Astrocyte (in vitro differentiated cells and primary cell): ENCODE data around the gene CACNA1A. TPM values are rescaled to one million over a fixed set of nuclear protein-coding genes. Genes with fewer than 3 reads are reported as not detected.

Experiments
- DNase-seq: peaks from one replicate; pipeline ENCODE4 v3.0.0-alpha.2; 2010; ENCODE audit warnings: low read depth
- FAIRE-seq: peaks from 2 replicates; lab custom pipeline; 2011; peaks lifted over from hg19 to GRCh38; lab: Jason Lieb, UNC
- H2AFZ ChIP-seq: 2 replicates; pipeline ENCODE4 v1.6.0; 2012; ENCODE audit warnings: low read depth, low read length, inconsistent platforms
- H3K27ac ChIP-seq: 2 replicates; pipeline ENCODE4 v1.5.1; 2011; ENCODE audit warnings: low read depth, low read length, inconsistent platforms
- H3K27me3 ChIP-seq: 2 replicates; pipeline ENCODE4 v1.6.0; 2011; ENCODE audit warnings: low read length, inconsistent platforms; ENCODE audit not compliant: insufficient read depth
- H3K36me3 ChIP-seq: 2 replicates; pipeline ENCODE4 v1.5.1; 2011; ENCODE audit warnings: low read length, inconsistent platforms; ENCODE audit not compliant: insufficient read depth
- H3K4me1 ChIP-seq: 2 replicates; pipeline ENCODE4 v1.5.1; 2011; ENCODE audit warnings: low read length, inconsistent platforms; ENCODE audit not compliant: insufficient read depth
- H3K4me2 ChIP-seq: 2 replicates; pipeline ENCODE4 v1.6.0; 2012; ENCODE audit warnings: low read length, inconsistent platforms
- H3K4me3 ChIP-seq: 2 replicates; pipeline ENCODE4 v1.5.1; 2011; ENCODE audit warnings: low read depth, mild to moderate bottlenecking, low read length, inconsistent platforms; ENCODE audit not compliant: insufficient read depth
- H3K79me2 ChIP-seq: 2 replicates; pipeline ENCODE4 v1.6.0; 2012; ENCODE audit warnings: mild to moderate bottlenecking, low read length, inconsistent platforms; ENCODE audit not compliant: insufficient read depth
- H3K9ac ChIP-seq: 2 replicates; pipeline ENCODE4 v1.6.0; 2012; ENCODE audit warnings: mild to moderate bottlenecking, low read length, inconsistent platforms
- H3K9me3 ChIP-seq: 2 replicates; pipeline ENCODE4 v1.5.1; 2012; ENCODE audit warnings: low read depth, mild to moderate bottlenecking, low read length, inconsistent platforms; ENCODE audit not compliant: insufficient read depth
- H4K20me1 ChIP-seq: 2 replicates; pipeline ENCODE4 v1.6.0; 2012; ENCODE audit warnings: low read length, inconsistent platforms; ENCODE audit not compliant: insufficient read depth
- H3K27ac Mint-ChIP-seq: one replicate; pipeline ENCODE4 v1.8.0; 2021; ENCODE audit warnings: mild to moderate bottlenecking, mixed read lengths; ENCODE audit not compliant: unreplicated experiment
- H3K27me3 Mint-ChIP-seq: one replicate; pipeline ENCODE4 v1.8.0; 2021; ENCODE audit warnings: low read depth, mixed read lengths; ENCODE audit not compliant: unreplicated experiment
- H3K36me3 Mint-ChIP-seq: one replicate; pipeline ENCODE4 v1.8.0; 2021; ENCODE audit warnings: low read depth, mixed read lengths; ENCODE audit not compliant: unreplicated experiment
- H3K4me1 Mint-ChIP-seq: one replicate; pipeline ENCODE4 v1.8.0; 2021; ENCODE audit warnings: low read depth, mixed read lengths; ENCODE audit not compliant: unreplicated experiment
- H3K4me3 Mint-ChIP-seq: one replicate; pipeline ENCODE4 v1.8.0; 2021; ENCODE audit warnings: mild to moderate bottlenecking, moderate library complexity, mixed read lengths; ENCODE audit not compliant: unreplicated experiment
- H3K9me3 Mint-ChIP-seq: one replicate; pipeline ENCODE4 v1.8.0; 2021; ENCODE audit warnings: mild to moderate bottlenecking, mixed read lengths; ENCODE audit not compliant: unreplicated experiment
- EZH2 ChIP-seq: IDR thresholded peaks from 2 replicates; pipeline ENCODE4 v1.6.1; 2012; ENCODE audit warnings: mild to moderate bottlenecking, low read length, inconsistent platforms; ENCODE audit not compliant: insufficient read depth
- total RNA-seq: library from RNA; stranded (reverse); gene quantifications from 2 replicates; pipeline ENCODE4 v1.2.1, GENCODE V29; 2021
- TF ChIP-seq, protein P1 (sequence below): IDR thresholded peaks from 2 replicates; pipeline ENCODE4 v1.5.1; 2011; ENCODE audit warnings: low read depth, mild to moderate bottlenecking, inconsistent platforms, low read length, moderate library complexity; ENCODE audit not compliant: insufficient read depth

Gene CACNA1A
- total RNA-seq, 1 donor from 2014 or later: 9.4 TPM

DNA sequence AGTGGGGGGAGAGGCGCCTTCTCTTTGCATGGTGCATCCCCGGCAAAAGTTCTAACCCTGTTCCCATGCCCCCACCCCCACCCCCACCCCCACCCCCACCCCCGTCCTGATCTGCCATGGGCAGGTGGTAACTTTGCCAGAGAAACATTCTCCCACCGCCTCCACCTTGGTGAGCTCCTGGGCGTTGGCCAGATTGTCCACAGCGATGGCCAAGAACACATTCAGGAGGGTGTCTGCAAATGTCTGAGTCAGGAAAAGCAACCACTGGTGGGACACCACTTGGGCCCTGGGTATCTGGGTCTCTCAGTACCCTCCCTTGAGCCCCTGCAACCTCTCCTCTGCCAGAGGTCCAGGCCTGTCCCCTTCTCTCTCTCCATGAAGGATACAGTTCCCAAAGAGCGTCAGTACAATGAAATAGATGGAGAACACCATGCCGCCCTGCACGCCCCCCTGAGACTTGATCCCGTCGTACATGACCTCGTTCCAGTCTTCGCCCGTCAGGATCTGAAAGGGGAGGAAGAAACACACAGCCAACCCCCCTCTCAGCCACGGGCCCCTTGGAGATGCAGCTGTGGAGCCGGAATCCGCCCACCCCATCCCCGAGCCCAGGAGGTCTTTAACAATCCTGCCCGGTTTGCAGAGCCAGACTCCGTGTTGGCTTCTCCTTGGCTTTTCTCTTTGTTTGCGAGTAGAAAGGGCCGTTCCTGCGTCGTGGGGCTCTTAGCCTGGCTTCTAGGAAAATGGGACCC, 202.7 kb downstream of the CACNA1A start:
- Mint-ChIP-seq H3K9me3 (no peaks in the 10 kb centered on the region), H3K27me3 (peaks cover 10% of the 10 kb centered on the region), H3K4me1 (no peaks in the 10 kb centered on the region), H3K36me3 (peaks cover 4% of the 10 kb centered on the region), H3K27ac (no peak overlapping the region), H3K4me3 (no peak overlapping the region)
- DNase-seq (no peak), FAIRE-seq (no peak)
- Histone ChIP-seq H4K20me1 (no peaks in the 10 kb centered on the region), H3K9ac (no peak overlapping the region), H3K79me2 (no peaks in the 10 kb centered on the region), H2AFZ (no peak overlapping the region), H3K4me3 (no peak overlapping the region), H3K4me2 (no peak overlapping the region), H3K4me1 (no peaks in the 10 kb centered on the region), H3K27me3 (no peaks in the 10 kb centered on the region), H3K9me3 (no peaks in the 10 kb centered on the region), H3K36me3 (no peaks in the 10 kb centered on the region), H3K27ac (no peak overlapping the region)
- TF ChIP-seq EZH2: no peak
- TF ChIP-seq, protein P1, sequence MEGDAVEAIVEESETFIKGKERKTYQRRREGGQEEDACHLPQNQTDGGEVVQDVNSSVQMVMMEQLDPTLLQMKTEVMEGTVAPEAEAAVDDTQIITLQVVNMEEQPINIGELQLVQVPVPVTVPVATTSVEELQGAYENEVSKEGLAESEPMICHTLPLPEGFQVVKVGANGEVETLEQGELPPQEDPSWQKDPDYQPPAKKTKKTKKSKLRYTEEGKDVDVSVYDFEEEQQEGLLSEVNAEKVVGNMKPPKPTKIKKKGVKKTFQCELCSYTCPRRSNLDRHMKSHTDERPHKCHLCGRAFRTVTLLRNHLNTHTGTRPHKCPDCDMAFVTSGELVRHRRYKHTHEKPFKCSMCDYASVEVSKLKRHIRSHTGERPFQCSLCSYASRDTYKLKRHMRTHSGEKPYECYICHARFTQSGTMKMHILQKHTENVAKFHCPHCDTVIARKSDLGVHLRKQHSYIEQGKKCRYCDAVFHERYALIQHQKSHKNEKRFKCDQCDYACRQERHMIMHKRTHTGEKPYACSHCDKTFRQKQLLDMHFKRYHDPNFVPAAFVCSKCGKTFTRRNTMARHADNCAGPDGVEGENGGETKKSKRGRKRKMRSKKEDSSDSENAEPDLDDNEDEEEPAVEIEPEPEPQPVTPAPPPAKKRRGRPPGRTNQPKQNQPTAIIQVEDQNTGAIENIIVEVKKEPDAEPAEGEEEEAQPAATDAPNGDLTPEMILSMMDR: no peak

DNA sequence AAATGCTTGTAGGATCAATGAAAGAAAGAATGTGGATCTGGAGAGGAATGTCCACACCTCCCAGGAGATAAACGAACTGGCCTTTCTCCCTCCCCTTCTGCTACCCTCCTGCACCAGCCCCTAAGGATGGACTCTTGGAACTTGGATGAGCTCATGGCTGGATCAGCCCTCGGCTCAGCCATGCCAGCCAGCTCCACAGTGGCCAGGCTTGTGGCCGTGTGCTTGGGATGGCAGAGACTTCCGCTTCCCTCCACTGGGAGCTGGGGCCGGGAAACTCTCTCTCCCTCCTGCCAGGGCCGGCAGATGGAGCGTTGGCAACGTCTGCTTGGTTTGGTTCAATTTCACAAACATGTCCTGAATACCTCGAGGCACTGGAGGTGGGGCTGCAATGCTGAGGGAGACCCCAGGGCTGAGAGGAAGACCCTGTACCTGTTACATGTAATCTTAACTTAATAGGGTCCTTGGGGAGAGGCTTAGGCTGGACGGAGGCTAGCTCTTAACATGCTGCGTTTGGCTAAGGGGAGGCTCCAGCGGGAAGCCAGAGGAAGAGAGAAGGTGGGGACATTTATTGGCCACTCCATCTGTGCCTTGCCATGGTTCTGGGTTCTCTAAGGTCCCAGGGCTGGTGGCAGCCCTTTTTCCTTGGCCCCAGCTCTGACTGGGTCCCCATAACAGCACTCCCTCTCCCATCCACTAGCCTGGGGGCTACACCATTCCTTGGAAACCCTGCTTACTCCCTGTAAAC, 203.6 kb downstream of the CACNA1A start:
- no peak for FAIRE-seq
- Histone ChIP-seq H3K36me3 (no peaks in the 10 kb centered on the region), H3K4me1 (no peaks in the 10 kb centered on the region), H4K20me1 (no peaks in the 10 kb centered on the region), H3K4me2 (no peak overlapping the region), H3K27ac (no peak overlapping the region), H3K9ac (no peak overlapping the region), H3K27me3 (no peaks in the 10 kb centered on the region), H2AFZ (no peak overlapping the region), H3K79me2 (no peaks in the 10 kb centered on the region), H3K4me3 (no peak overlapping the region), H3K9me3 (no peaks in the 10 kb centered on the region)
- H3K9me3 Mint-ChIP-seq: no peaks in the 10 kb centered on the region
- H3K4me3 Mint-ChIP-seq: no peak overlapping the region
- no peak overlapping the region for H3K27ac Mint-ChIP-seq
- TF ChIP-seq, protein P1: no peak
- peaks cover 4% of the 10 kb centered on the region for H3K36me3 Mint-ChIP-seq
- H3K27me3 Mint-ChIP-seq: peaks cover 9% of the 10 kb centered on the region
- H3K4me1 Mint-ChIP-seq: no peaks in the 10 kb centered on the region
- DNase-seq: no peak
